ENCODE data around the gene RAB31. TPM values are rescaled to one million over a fixed set of nuclear protein-coding genes. Genes with fewer than 3 reads are reported as not detected.
"Not testable (repeated sequence)": the region's sequence is repeated elsewhere in the genome, so short reads cannot be mapped to it uniquely, and the experiment has no call there.

The RAB31 gene
- total RNA-seq, 2 experiments from 2014 or later: 3.5 to 4.9 TPM

- H3K4me1 Mint-ChIP-seq: peaks cover 10% of the 10 kb centered on the region
Observed at GRCh38 chr18:9884090-9884489, 176.0 kb downstream of the RAB31 start.

DNA sequence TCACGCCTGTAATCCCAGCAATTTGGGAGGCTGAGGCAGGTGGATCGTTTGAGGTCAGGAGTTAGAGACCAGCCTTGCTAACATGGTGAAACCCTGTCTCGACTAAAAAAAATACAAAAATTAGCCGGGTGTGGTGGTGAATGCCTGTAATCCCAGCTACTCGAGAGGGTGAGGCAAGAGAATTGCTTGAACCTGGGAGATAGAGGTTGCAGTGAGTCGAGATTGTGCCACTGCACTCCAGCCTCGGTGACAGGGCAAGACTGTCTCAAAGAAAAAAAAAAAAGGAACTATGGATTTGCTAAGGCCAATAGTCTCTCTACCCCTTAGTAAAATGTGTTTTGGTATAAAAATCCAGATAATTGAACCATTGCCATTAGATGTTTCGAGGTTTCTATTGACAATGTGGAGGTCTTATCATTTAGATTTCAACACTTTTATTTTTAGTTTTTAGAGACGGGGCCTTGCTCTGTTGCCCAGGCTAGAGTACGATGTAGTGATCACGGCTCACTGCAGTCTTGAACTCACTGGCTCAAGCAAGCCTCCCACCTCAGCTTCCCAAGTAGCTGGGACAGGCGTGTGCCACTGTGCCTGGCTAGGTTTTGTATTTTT is 176.5 kb downstream of the RAB31 start:
- Mint-ChIP-seq H3K4me1 (peaks cover 10% of the 10 kb centered on the region), H3K27ac (no peak overlapping the region), H3K36me3 (ENCODE audit: low read depth) (no peaks in the 10 kb centered on the region), H3K27me3 (peaks cover 4% of the 10 kb centered on the region), H3K4me3 (no peak overlapping the region), H3K9me3 (peaks cover 3% of the 10 kb centered on the region)
- POLR2A ChIA-PET: no interaction called here
- no peak for DNase-seq
- CTCF ChIA-PET: no interaction called here

More at GRCh38 chr18:9884090-9884489, 176.0 kb downstream of the RAB31 start:
- POLR2A ChIA-PET: no interaction called here
- Mint-ChIP-seq H3K9me3 (peaks cover 3% of the 10 kb centered on the region), H3K27ac (no peak overlapping the region), H3K36me3 (ENCODE audit: low read depth) (no peaks in the 10 kb centered on the region), H3K27me3 (peaks cover 4% of the 10 kb centered on the region), H3K4me3 (no peak overlapping the region)
- CTCF ChIA-PET: no interaction called here
- DNase-seq: no peak

GRCh38 chr18:9885170-9886004 is 177.3 kb downstream of the RAB31 start, which contains the start of gene TXNDC2:
TSS of gene TXNDC2 (plus strand) at chr18:9885973. CDS start at chr18:9886681, 708 bp downstream.
- ChIA-PET CTCF (no interaction called here), POLR2A (no interaction called here)
- Mint-ChIP-seq H3K27ac (no peak within 1 kb of the TSS), H3K4me1 (peaks cover 10% of the 10 kb centered on the region), H3K27me3 (peaks cover 7% of the 10 kb centered on the region), H3K36me3 (ENCODE audit: low read depth) (no peaks in the 10 kb centered on the region), H3K9me3 (peaks cover 3% of the 10 kb centered on the region), H3K4me3 (no peak within 1 kb of the TSS)
- DNase-seq: no peak

GRCh38 chr18:9886005-9886348 is 177.9 kb downstream of the RAB31 start:
- Mint-ChIP-seq H3K4me3 (no peak overlapping the region), H3K9me3 (no peaks in the 10 kb centered on the region), H3K27me3 (peaks cover 7% of the 10 kb centered on the region), H3K27ac (no peak overlapping the region), H3K36me3 (ENCODE audit: low read depth) (no peaks in the 10 kb centered on the region), H3K4me1 (peaks cover 10% of the 10 kb centered on the region)
- ChIA-PET POLR2A (no interaction called here), CTCF (no interaction called here)
- no peak for DNase-seq

DNA sequence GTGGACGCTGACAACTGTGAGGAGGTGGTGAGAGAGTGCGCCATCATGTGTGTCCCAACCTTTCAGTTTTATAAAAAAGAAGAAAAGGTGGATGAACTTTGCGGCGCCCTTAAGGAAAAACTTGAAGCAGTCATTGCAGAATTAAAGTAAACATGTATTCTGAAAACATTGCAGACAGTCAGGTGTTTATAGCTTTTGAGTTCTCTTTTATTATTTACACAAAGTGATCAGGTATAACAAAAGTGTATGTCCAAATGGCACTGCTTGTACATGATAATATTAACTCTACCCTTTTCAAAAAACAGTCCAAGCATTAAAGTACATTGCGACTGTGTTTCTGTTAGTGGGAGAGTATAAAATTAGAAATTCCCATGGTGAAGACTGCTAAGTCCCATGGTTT is 179.9 kb downstream of the RAB31 start:
- Mint-ChIP-seq H3K4me3 (no peak overlapping the region), H3K36me3 (ENCODE audit: low read depth) (no peaks in the 10 kb centered on the region), H3K27ac (no peak overlapping the region), H3K4me1 (peaks cover 10% of the 10 kb centered on the region), H3K27me3 (peaks cover 7% of the 10 kb centered on the region), H3K9me3 (no peaks in the 10 kb centered on the region)
- DNase-seq: no peak
- POLR2A ChIA-PET: no interaction called here
- CTCF ChIA-PET: no interaction called here

GRCh38 chr18:9890196-9890595 is 182.1 kb downstream of the RAB31 start:
- H3K9me3 Mint-ChIP-seq: no peaks in the 10 kb centered on the region
- H3K27me3 Mint-ChIP-seq: peaks cover 7% of the 10 kb centered on the region
- no peak overlapping the region for H3K4me3 Mint-ChIP-seq
- H3K27ac Mint-ChIP-seq: no peak overlapping the region
- CTCF ChIA-PET: no interaction called here
- no peaks in the 10 kb centered on the region for H3K36me3 Mint-ChIP-seq (ENCODE audit: low read depth)
- DNase-seq: no peak
- H3K4me1 Mint-ChIP-seq: peaks cover 16% of the 10 kb centered on the region
- POLR2A ChIA-PET: no interaction called here

GRCh38 chr18:9890957-9891356 is 182.9 kb downstream of the RAB31 start:
- peaks cover 13% of the 10 kb centered on the region for H3K4me1 Mint-ChIP-seq
- DNase-seq: no peak
- POLR2A ChIA-PET: no interaction called here
- H3K36me3 Mint-ChIP-seq (ENCODE audit: low read depth): no peaks in the 10 kb centered on the region
- CTCF ChIA-PET: no interaction called here
- H3K9me3 Mint-ChIP-seq: no peaks in the 10 kb centered on the region
- no peak overlapping the region for H3K27ac Mint-ChIP-seq
- H3K4me3 Mint-ChIP-seq: no peak overlapping the region
- peaks cover 5% of the 10 kb centered on the region for H3K27me3 Mint-ChIP-seq

DNA sequence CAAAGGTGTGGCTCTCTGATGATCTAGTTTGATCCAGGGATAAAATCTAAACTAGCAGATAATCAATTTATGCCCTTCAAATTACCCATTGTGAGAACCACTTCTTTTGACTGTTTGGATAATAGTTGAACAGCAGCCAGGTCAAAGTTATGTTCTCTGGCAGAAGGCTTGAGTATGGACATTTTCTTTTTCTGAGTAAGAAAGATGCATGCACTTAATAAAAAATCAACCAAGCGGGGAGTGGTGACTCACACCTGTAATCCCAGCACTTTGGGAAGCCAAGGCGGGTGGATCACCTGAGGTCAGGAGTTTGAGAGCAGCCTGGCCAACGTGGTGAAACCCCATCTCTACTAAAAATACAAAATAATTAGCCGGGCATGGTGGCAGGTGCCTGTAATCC is 183.4 kb downstream of the RAB31 start:
- POLR2A ChIA-PET; DNase-seq; CTCF ChIA-PET; H3K9me3 Mint-ChIP-seq; H3K27me3 Mint-ChIP-seq; H3K27ac Mint-ChIP-seq; H3K36me3 Mint-ChIP-seq (ENCODE audit: low read depth); H3K4me3 Mint-ChIP-seq: not testable (repeated sequence)
- peaks cover 11% of the 10 kb centered on the region for H3K4me1 Mint-ChIP-seq

DNA sequence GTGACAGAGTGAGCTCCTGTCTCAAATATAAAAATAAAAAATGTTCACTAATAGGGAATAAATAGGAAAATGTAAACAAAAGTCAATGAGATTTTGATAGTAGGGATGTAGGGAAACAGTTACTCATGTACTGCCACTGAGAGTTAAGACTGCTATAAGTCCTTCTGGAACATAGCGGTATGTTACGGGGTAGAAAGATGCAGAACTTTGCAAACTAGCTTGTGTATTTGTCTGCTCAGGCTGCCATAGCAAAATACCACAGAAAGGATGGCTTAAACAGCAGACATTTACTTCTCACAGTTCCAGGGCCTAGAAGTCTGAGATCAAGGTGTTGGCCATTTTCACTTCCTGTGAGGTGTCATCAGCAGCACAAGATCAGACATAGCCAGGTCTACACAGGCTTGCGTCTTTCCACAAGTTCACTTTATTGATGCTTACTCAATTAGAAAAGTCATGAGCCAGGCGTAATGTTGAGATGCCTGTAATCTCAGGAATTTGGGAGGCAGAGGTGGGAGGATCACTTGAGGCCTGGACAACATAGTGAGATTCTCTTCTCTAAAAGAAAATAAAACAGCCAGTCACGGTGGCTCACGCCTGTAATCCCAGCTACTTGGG is 186.5 kb downstream of the RAB31 start:
- no peaks in the 10 kb centered on the region for H3K9me3 Mint-ChIP-seq
- H3K27ac Mint-ChIP-seq: peak overlapping the region; percentile 50
- no peak for DNase-seq
- CTCF ChIA-PET: no interaction called here
- POLR2A ChIA-PET: interaction anchor here (2.6 kb wide), 1 partner anchor 19 kb away, joined by 9 read pairs; the partner anchor contains the start of gene VAPA
- H3K4me3 Mint-ChIP-seq: no peak overlapping the region
- H3K4me1 Mint-ChIP-seq: peaks cover 28% of the 10 kb centered on the region
- H3K27me3 Mint-ChIP-seq: peaks cover 3% of the 10 kb centered on the region
- no peaks in the 10 kb centered on the region for H3K36me3 Mint-ChIP-seq (ENCODE audit: low read depth)

GRCh38 chr18:9897129-9897528 is 189.0 kb downstream of the RAB31 start:
- Mint-ChIP-seq H3K27me3 (no peaks in the 10 kb centered on the region), H3K27ac (no peak overlapping the region), H3K4me1 (peaks cover 30% of the 10 kb centered on the region), H3K4me3 (no peak overlapping the region), H3K9me3 (no peaks in the 10 kb centered on the region), H3K36me3 (ENCODE audit: low read depth) (no peaks in the 10 kb centered on the region)
- DNase-seq: no peak
- POLR2A ChIA-PET: no interaction called here
- CTCF ChIA-PET: no interaction called here

- peaks cover 30% of the 10 kb centered on the region for H3K4me1 Mint-ChIP-seq
- H3K27me3 Mint-ChIP-seq; H3K27ac Mint-ChIP-seq; H3K36me3 Mint-ChIP-seq (ENCODE audit: low read depth); POLR2A ChIA-PET; CTCF ChIA-PET; H3K4me3 Mint-ChIP-seq; DNase-seq; H3K9me3 Mint-ChIP-seq: not testable (repeated sequence)
Observed at GRCh38 chr18:9897787-9898291, 189.7 kb downstream of the RAB31 start.

DNA sequence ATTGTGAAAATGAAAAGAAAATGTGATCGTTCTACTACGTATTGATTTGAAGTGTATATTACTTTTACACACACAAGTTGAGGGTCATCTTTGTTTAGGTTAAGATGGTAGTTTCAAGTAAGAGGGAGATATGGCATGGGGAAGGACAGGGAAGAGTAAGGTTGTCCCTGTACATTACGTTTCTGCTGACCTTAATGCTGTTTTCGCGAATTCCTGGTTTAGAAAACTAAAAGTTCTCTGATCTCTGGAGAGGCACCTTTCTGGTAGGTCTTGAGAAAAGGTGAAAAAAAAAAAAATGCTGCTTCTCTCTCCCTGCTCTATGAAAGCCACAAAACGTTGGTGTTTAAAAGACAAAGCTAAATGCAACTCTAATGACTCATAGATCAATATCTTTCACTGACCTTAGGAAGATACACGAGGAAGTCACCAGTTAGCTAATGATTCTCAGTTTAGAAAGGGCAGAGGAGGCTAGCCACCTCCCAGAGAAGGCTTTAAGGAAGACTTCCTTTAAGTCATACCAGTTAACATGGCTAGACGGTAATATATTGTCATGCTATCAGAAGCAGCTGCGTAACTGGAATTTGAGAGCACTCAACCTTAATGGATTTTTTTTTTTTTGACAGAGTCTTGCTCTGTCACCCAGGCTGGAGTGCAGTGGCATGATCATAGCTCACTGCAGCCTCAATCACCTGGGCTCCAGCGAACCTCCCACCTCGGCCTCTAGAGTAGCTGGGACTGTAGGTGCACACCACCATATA is 190.9 kb downstream of the RAB31 start:
- CTCF ChIA-PET: interaction anchor here (0.6 kb wide), 1 partner anchor 782 kb away, joined by 3 read pairs; no protein-coding TSS in a partner anchor
- Mint-ChIP-seq H3K27me3 (peaks cover 4% of the 10 kb centered on the region), H3K27ac (no peak overlapping the region), H3K36me3 (ENCODE audit: low read depth) (no peaks in the 10 kb centered on the region), H3K4me3 (no peak overlapping the region), H3K4me1 (peaks cover 30% of the 10 kb centered on the region), H3K9me3 (no peaks in the 10 kb centered on the region)
- POLR2A ChIA-PET: interaction anchor here (0.6 to 1.3 kb wide), 3 partner anchors 14 to 22 kb away, joined by 4 to 12 read pairs (median 4); partner anchors contain the start of gene VAPA
- no peak for DNase-seq

GRCh38 chr18:9899550-9899930 is 191.4 kb downstream of the RAB31 start:
- POLR2A ChIA-PET: interaction anchor here (0.8 to 1.3 kb wide), 2 partner anchors 14 to 23 kb away, joined by 4 to 12 read pairs; partner anchors contain the start of gene VAPA
- H3K27ac Mint-ChIP-seq; H3K9me3 Mint-ChIP-seq; CTCF ChIA-PET; DNase-seq; H3K27me3 Mint-ChIP-seq; H3K4me3 Mint-ChIP-seq; H3K36me3 Mint-ChIP-seq (ENCODE audit: low read depth): not testable (repeated sequence)
- peaks cover 28% of the 10 kb centered on the region for H3K4me1 Mint-ChIP-seq
